ENCODE measurements around the gene CRACR2A.

DNA sequence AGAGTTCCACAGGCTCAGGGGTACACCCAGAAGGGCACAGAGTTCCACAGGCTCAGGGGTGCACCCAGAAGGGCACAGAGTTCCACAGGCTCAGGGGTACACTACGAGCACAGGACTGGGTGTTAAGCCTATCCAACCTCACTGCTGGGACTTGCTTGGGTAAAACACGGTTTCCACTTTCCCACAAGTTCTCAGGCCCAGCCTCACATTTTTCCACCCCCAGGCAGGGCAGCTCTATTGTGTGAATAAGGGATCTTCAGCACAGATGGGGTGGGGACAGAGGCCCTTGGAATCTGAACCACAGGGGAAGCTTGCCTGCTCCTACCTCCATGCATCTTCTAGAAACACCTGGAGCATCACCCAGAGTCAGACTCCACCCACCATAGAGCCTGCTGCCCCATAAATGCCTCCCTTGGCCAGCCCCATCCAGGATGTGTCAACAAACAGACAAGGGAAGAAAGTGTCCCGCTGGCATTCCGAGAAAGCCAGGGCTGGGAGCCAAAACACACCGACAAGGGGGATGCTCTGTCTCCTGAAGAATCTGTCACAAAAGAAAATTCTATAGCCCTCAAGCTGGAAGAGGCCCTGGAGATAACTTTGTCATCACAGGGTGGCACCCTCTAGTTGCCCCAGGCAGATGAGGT, 4.8 kb downstream of the CRACR2A start:
- TF ChIP-seq, protein P1, sequence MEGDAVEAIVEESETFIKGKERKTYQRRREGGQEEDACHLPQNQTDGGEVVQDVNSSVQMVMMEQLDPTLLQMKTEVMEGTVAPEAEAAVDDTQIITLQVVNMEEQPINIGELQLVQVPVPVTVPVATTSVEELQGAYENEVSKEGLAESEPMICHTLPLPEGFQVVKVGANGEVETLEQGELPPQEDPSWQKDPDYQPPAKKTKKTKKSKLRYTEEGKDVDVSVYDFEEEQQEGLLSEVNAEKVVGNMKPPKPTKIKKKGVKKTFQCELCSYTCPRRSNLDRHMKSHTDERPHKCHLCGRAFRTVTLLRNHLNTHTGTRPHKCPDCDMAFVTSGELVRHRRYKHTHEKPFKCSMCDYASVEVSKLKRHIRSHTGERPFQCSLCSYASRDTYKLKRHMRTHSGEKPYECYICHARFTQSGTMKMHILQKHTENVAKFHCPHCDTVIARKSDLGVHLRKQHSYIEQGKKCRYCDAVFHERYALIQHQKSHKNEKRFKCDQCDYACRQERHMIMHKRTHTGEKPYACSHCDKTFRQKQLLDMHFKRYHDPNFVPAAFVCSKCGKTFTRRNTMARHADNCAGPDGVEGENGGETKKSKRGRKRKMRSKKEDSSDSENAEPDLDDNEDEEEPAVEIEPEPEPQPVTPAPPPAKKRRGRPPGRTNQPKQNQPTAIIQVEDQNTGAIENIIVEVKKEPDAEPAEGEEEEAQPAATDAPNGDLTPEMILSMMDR (IDR thresholded peaks at IDR 0.05; ENCODE audit: low read depth, low read length), result no peak
- TF ChIP-seq EZH2phosphoT487 (IDR thresholded peaks at IDR 0.05; ENCODE audit: low read depth), result no peak
